HEK293 (cell line): ENCODE data around the gene ARMC5.

Experiments used
- CTCF ChIA-PET: fragments of 350-600 bp; formaldehyde crosslinking; extraction: SDS; loops from one replicate; lab custom pipeline; 2021; ENCODE audit warnings: antibody characterized with exemption; lab: Yijun Ruan, JAX
- POLR2A ChIA-PET: fragments of 300-600 bp; formaldehyde crosslinking; extraction: SDS; loops from one replicate; lab custom pipeline; 2020; ENCODE audit warnings: antibody characterized with exemption, inconsistent platforms; lab: Yijun Ruan, JAX
- H3K27ac ChIP-seq: fragments of 200-500 bp; sonication (Bioruptor generic); 2 replicates; pipeline ENCODE4 v1.5.1; 2014; ENCODE audit warnings: low read depth, low read length, control low read depth, inconsistent platforms; ENCODE audit errors: extremely low read depth
- H3K36me3 ChIP-seq, 2 experiments: fragments of 200-500 bp in 1 of 2; sonication (Bioruptor generic) in 1 of 2; 1 replicate in 1 of 2; 2 replicates in 1 of 2; pipeline ENCODE4 v1.5.1; 2014 to 2017; ENCODE audit warnings: inconsistent platforms in 2 of 2, low read length in 2 of 2; ENCODE audit not compliant: control insufficient read depth in 2 of 2, insufficient read depth in 1 of 2
- H3K4me1 ChIP-seq: fragments of 200-500 bp; sonication (Bioruptor generic); 2 replicates; pipeline ENCODE4 v1.5.1; 2014; ENCODE audit warnings: mild to moderate bottlenecking, low read length, inconsistent platforms; ENCODE audit not compliant: control insufficient read depth, insufficient read depth
- H3K4me3 ChIP-seq: 2 replicates; pipeline ENCODE4 v1.5.1; 2011; ENCODE audit warnings: low read depth, mild to moderate bottlenecking, control low read depth, low read length, moderate library complexity
- H3K9me3 ChIP-seq: fragments of 200-500 bp; sonication (Bioruptor generic); 2 replicates; pipeline ENCODE4 v1.5.1; 2014; ENCODE audit warnings: low read depth, low read length, inconsistent platforms; ENCODE audit not compliant: control insufficient read depth, insufficient read depth
- HOXD13 ChIP-seq: sonication (generic); formaldehyde crosslinking; IDR thresholded peaks from 2 replicates; pipeline ENCODE4 v1.8.0; 2022; ENCODE audit warnings: missing genetic modification reagents, borderline replicate concordance
- OVOL3 ChIP-seq: fragments of 450-650 bp; formaldehyde crosslinking; IDR thresholded peaks from 2 replicates; pipeline ENCODE4 v1.5.1; 2016; ENCODE audit warnings: missing biosample characterization, missing genetic modification characterization
- ZFP37 ChIP-seq: fragments of 450-650 bp; formaldehyde crosslinking; IDR thresholded peaks from 2 replicates; pipeline ENCODE4 v1.5.1; 2016; ENCODE audit warnings: missing biosample characterization, missing genetic modification characterization
- ZNF114 ChIP-seq: fragments of 450-650 bp; formaldehyde crosslinking; IDR thresholded peaks from 2 replicates; pipeline ENCODE4 v1.5.0; 2017; ENCODE audit warnings: missing biosample characterization, missing genetic modification characterization
- ZNF19 ChIP-seq: fragments of 450-650 bp; formaldehyde crosslinking; IDR thresholded peaks from 2 replicates; pipeline ENCODE4; 2016; ENCODE audit warnings: missing biosample characterization, missing genetic modification characterization, low read depth
- ZNF2 ChIP-seq: fragments of 450-650 bp; formaldehyde crosslinking; IDR thresholded peaks from 2 replicates; pipeline ENCODE4 v1.5.1; 2016; ENCODE audit warnings: missing biosample characterization, missing genetic modification characterization
- ZNF214 ChIP-seq: fragments of 450-650 bp; formaldehyde crosslinking; IDR thresholded peaks from 2 replicates; pipeline ENCODE4 v1.5.1; 2017; ENCODE audit warnings: missing biosample characterization, mild to moderate bottlenecking, missing genetic modification characterization, borderline replicate concordance
- ZNF366 ChIP-seq: fragments of 450-650 bp; formaldehyde crosslinking; conservative IDR thresholded peaks from 2 replicates; pipeline ENCODE4 v1.5.1; 2016; ENCODE audit warnings: missing biosample characterization, missing genetic modification characterization
- ZNF585B ChIP-seq: fragments of 450-650 bp; formaldehyde crosslinking; IDR thresholded peaks from 2 replicates; pipeline ENCODE4 v1.5.1; 2016; ENCODE audit warnings: missing biosample characterization, missing genetic modification characterization
- ZNF623 ChIP-seq: fragments of 450-650 bp; formaldehyde crosslinking; IDR thresholded peaks from 2 replicates; pipeline ENCODE4 v1.5.1; 2016; ENCODE audit warnings: missing biosample characterization, missing genetic modification characterization
- ZNF707 ChIP-seq: fragments of 450-650 bp; formaldehyde crosslinking; IDR thresholded peaks from 2 replicates; pipeline ENCODE4 v1.5.1; 2016; ENCODE audit warnings: missing biosample characterization, missing genetic modification characterization
- ZNF747 ChIP-seq: fragments of 450-650 bp; formaldehyde crosslinking; IDR thresholded peaks from 2 replicates; pipeline ENCODE4 v1.5.1; 2016; ENCODE audit warnings: missing biosample characterization, missing genetic modification characterization
- ZNF76 ChIP-seq: fragments of 450-650 bp; formaldehyde crosslinking; IDR thresholded peaks from 2 replicates; pipeline ENCODE4; 2016; ENCODE audit warnings: low read depth, missing biosample characterization, missing genetic modification characterization, borderline replicate concordance
- ZNF843 ChIP-seq: fragments of 450-650 bp; formaldehyde crosslinking; IDR thresholded peaks from 2 replicates; pipeline ENCODE4 v1.5.1; 2016; ENCODE audit warnings: missing biosample characterization, missing genetic modification characterization
- TF ChIP-seq, protein P1 (sequence below): fragments of 450-650 bp; formaldehyde crosslinking; conservative IDR thresholded peaks from 2 replicates; pipeline ENCODE4 v1.5.1; 2016; ENCODE audit warnings: low read depth, missing biosample characterization, missing genetic modification characterization
- TF ChIP-seq, protein P2 (sequence below): fragments of 450-650 bp; formaldehyde crosslinking; IDR thresholded peaks from 2 replicates; pipeline ENCODE4 v1.5.1; 2016; ENCODE audit warnings: missing biosample characterization, missing genetic modification characterization
- TF ChIP-seq, protein P3 (sequence below): fragments of 450-650 bp; formaldehyde crosslinking; IDR thresholded peaks from 2 replicates; pipeline ENCODE4 v1.5.1; 2016; ENCODE audit warnings: missing biosample characterization, missing genetic modification characterization

The ARMC5 gene

DNA sequence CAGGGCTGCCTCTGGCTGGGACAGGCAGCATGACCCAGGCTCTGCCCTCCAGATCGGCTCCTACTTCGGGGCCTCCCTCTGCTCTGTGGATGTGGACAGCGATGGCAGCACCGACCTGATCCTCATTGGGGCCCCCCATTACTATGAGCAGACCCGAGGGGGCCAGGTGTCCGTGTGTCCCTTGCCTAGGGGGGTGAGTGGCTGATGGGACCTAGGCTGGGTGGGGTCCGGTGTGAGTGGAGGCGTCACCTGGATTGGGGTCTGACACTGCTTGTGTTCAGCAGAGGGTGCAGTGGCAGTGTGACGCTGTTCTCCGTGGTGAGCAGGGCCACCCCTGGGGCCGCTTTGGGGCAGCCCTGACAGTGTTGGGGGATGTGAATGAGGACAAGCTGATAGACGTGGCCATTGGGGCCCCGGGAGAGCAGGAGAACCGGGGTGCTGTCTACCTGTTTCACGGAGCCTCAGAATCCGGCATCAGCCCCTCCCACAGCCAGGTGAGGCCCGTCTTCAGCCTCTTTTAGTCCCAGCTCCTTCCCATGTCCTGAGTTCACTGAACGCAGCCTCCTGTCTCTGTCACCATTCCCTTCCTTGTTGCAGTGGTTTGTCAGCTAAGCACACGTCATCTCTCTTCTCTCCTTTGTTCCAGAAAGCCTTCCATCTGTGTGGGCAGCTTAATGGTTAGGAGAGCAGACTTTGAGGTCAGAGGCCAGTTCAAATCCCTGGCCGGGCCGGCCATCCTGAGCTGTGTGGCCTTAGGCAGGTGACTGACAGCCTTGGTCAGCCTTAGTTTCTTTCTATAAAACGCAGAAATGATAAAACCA, 48.1 kb upstream of the ARMC5 start (continued):
- no peak for TF ChIP-seq HOXD13 (CRISPR knock-in tag)

DNA sequence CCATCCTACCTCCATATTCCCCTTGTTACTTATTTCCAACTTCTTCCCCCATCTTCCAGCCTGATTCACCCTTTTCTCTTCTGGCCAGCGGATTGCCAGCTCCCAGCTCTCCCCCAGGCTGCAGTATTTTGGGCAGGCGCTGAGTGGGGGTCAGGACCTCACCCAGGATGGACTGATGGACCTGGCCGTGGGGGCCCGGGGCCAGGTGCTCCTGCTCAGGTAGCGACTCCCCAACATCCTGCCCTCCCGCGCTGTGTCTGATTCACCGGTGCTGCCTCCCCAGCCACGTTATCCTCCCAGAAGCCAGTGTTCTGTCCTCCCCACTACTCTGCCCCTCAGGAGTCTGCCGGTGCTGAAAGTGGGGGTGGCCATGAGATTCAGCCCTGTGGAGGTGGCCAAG, 46.6 kb upstream of the ARMC5 start:
- H3K36me3 ChIP-seq, result no peaks in the 10 kb centered on the region
- POLR2A ChIA-PET, result no interaction called here

DNA sequence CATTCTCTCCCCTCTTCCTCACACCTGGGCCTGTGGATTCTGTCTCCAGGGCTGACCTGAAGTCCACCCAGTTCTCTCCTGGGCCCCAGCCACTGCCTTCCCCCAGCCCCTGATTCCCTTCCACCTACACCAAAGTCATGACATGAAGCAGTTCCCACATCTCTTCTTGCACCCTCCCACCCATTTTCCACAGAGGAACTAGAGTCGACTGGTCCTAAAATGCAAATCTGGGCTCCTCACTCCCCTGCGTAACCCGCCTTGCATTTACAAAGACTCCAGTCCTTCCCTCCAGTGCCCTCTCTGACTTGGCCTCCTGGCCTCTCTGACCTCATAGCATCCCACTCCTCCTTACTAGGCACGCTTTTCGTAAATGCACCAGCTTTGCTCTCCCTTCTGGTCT, 45.9 kb upstream of the ARMC5 start:
- CTCF ChIA-PET, result no interaction called here
- H3K4me1 ChIP-seq, result no peaks in the 10 kb centered on the region
- no peak overlapping the region for H3K4me3 ChIP-seq
- H3K9me3 ChIP-seq, result no peaks in the 10 kb centered on the region
- no peaks in the 10 kb centered on the region for H3K36me3 ChIP-seq
- no peak overlapping the region for H3K27ac ChIP-seq
- TF ChIP-seq, protein P1, sequence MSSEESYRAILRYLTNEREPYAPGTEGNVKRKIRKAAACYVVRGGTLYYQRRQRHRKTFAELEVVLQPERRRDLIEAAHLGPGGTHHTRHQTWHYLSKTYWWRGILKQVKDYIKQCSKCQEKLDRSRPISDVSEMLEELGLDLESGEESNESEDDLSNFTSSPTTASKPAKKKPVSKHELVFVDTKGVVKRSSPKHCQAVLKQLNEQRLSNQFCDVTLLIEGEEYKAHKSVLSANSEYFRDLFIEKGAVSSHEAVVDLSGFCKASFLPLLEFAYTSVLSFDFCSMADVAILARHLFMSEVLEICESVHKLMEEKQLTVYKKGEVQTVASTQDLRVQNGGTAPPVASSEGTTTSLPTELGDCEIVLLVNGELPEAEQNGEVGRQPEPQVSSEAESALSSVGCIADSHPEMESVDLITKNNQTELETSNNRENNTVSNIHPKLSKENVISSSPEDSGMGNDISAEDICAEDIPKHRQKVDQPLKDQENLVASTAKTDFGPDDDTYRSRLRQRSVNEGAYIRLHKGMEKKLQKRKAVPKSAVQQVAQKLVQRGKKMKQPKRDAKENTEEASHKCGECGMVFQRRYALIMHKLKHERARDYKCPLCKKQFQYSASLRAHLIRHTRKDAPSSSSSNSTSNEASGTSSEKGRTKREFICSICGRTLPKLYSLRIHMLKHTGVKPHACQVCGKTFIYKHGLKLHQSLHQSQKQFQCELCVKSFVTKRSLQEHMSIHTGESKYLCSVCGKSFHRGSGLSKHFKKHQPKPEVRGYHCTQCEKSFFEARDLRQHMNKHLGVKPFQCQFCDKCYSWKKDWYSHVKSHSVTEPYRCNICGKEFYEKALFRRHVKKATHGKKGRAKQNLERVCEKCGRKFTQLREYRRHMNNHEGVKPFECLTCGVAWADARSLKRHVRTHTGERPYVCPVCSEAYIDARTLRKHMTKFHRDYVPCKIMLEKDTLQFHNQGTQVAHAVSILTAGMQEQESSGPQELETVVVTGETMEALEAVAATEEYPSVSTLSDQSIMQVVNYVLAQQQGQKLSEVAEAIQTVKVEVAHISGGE (tag by site-specific recombination), result no peak
- TF ChIP-seq ZNF707, result no peak
- no peak for TF ChIP-seq ZNF2 (tag by site-specific recombination)
- TF ChIP-seq ZNF623 (tag by site-specific recombination), result no peak
- no peak for TF ChIP-seq ZNF585B
- TF ChIP-seq, all 188 proteins: peak for 0
- POLR2A ChIA-PET, result no interaction called here

More for the DNA sequence above, 46.6 kb upstream of the ARMC5 start:
- no peaks in the 10 kb centered on the region for H3K4me1 ChIP-seq
- H3K9me3 ChIP-seq, result no peaks in the 10 kb centered on the region
- no peak overlapping the region for H3K27ac ChIP-seq
- TF ChIP-seq ZFP37 (tag by site-specific recombination), result no peak
- TF ChIP-seq ZNF114 (tag by site-specific recombination), result no peak
- TF ChIP-seq, protein P2, sequence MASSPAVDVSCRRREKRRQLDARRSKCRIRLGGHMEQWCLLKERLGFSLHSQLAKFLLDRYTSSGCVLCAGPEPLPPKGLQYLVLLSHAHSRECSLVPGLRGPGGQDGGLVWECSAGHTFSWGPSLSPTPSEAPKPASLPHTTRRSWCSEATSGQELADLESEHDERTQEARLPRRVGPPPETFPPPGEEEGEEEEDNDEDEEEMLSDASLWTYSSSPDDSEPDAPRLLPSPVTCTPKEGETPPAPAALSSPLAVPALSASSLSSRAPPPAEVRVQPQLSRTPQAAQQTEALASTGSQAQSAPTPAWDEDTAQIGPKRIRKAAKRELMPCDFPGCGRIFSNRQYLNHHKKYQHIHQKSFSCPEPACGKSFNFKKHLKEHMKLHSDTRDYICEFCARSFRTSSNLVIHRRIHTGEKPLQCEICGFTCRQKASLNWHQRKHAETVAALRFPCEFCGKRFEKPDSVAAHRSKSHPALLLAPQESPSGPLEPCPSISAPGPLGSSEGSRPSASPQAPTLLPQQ (tag by site-specific recombination), result no peak
- no peak for TF ChIP-seq ZNF747
- TF ChIP-seq OVOL3 (tag by site-specific recombination), result no peak
- no peak for TF ChIP-seq ZNF214 (tag by site-specific recombination)
- no peak for TF ChIP-seq ZNF843 (tag by site-specific recombination)
- TF ChIP-seq, protein P3, sequence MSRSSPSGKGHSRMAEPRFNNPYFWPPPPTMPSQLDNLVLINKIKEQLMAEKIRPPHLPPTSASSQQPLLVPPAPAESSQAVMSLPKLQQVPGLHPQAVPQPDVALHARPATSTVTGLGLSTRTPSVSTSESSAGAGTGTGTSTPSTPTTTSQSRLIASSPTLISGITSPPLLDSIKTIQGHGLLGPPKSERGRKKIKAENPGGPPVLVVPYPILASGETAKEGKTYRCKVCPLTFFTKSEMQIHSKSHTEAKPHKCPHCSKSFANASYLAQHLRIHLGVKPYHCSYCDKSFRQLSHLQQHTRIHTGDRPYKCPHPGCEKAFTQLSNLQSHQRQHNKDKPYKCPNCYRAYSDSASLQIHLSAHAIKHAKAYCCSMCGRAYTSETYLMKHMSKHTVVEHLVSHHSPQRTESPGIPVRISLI (tag by site-specific recombination), result no peak
- H3K4me3 ChIP-seq, result no peak overlapping the region
- CTCF ChIA-PET, result interaction anchor here (0.6 kb wide), 1 partner anchor 1374 kb away, joined by 4 read pairs; no protein-coding TSS in a partner anchor

DNA sequence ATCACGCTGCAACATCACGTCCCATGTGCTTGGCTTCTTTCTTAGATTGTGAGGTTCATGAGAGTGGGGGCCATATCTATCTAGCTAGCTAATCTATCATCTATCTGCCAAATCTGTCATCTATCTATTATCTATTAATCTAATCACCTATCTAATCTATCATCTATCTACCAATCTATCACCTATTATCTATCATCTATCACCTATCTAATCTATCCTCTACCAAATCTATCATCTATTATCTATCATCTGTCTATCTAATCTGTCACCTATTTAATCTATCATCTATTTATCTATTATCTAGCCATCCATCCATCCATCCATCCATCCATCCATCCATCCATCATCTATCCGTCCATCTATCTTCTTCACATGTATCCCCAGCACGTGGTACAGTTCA, 45.4 kb upstream of the ARMC5 start:
- Histone ChIP-seq H3K4me3 (no peak overlapping the region), H3K36me3 (no peaks in the 10 kb centered on the region), H3K4me1 (no peaks in the 10 kb centered on the region)
- CTCF ChIA-PET, result no interaction called here
- TF ChIP-seq ZNF19 (tag by site-specific recombination), result no peak
- TF ChIP-seq ZNF76 (tag by site-specific recombination), result no peak
- TF ChIP-seq ZNF366, result peak; percentile 61; the same call in 1 of the 2 replicates
- TF ChIP-seq, all 188 proteins: peak for 1
- no peak overlapping the region for H3K27ac ChIP-seq
- POLR2A ChIA-PET, result no interaction called here
- no peaks in the 10 kb centered on the region for H3K9me3 ChIP-seq
